Activated CD4-positive, alpha-beta T cell treated with anti-CD3 and anti-CD28 coated beads, Interleukin-2, amount 50 U/mL, for 48 hours (primary cell): ENCODE data around the gene PDCD6IP.

Experiments
- DNase-seq, 2 experiments: peaks; one replicate each; pipeline ENCODE4 v3.0.0-alpha.2; 2020

PDCD6IP gene

GRCh38 chr3:33895658-33896057 lies 97.2 kb downstream of the PDCD6IP start:
- no peak for DNase-seq

GRCh38 chr3:33897306-33897705 lies 98.9 kb downstream of the PDCD6IP start:
- DNase-seq: no peak

GRCh38 chr3:33898901-33899300 lies 100.5 kb downstream of the PDCD6IP start:
- DNase-seq: no peak

GRCh38 chr3:33900440-33900808 lies 102.0 kb downstream of the PDCD6IP start:
- DNase-seq: no peak

- DNase-seq: no peak
Measured at GRCh38 chr3:33900809-33901505, 102.5 kb downstream of the PDCD6IP start.

GRCh38 chr3:33901862-33902563 lies 103.6 kb downstream of the PDCD6IP start:
- DNase-seq: no peak

- DNase-seq: no peak
Measured at GRCh38 chr3:33904730-33905129, 106.3 kb downstream of the PDCD6IP start.

GRCh38 chr3:33908250-33908851 lies 109.9 kb downstream of the PDCD6IP start:
- no peak for DNase-seq

GRCh38 chr3:33909547-33909946 lies 111.1 kb downstream of the PDCD6IP start:
- DNase-seq: no peak

GRCh38 chr3:33910031-33910430 lies 111.6 kb downstream of the PDCD6IP start:
- no peak for DNase-seq

GRCh38 chr3:33911525-33912322 lies 113.3 kb downstream of the PDCD6IP start:
- no peak for DNase-seq

- DNase-seq: no peak
Measured at GRCh38 chr3:33914212-33914611, 115.8 kb downstream of the PDCD6IP start.

GRCh38 chr3:33914731-33915379 lies 116.4 kb downstream of the PDCD6IP start:
- DNase-seq: no peak

- DNase-seq: peak in 1 of 2 experiments; percentile 5
Measured at GRCh38 chr3:33915796-33916546, 117.5 kb downstream of the PDCD6IP start.

- DNase-seq: no peak
Measured at GRCh38 chr3:33918126-33918756, 119.8 kb downstream of the PDCD6IP start.
